HUDEP-2 (cell line): ENCODE data around the gene ARCN1.

Experiments
- DNase-seq, 76 experiments: peaks; one replicate each; lab custom pipeline; 2025; ENCODE audit not compliant: unreplicated experiment in 76 of 76; lab: John Stamatoyannopoulos, UW

ARCN1 gene

DNA sequence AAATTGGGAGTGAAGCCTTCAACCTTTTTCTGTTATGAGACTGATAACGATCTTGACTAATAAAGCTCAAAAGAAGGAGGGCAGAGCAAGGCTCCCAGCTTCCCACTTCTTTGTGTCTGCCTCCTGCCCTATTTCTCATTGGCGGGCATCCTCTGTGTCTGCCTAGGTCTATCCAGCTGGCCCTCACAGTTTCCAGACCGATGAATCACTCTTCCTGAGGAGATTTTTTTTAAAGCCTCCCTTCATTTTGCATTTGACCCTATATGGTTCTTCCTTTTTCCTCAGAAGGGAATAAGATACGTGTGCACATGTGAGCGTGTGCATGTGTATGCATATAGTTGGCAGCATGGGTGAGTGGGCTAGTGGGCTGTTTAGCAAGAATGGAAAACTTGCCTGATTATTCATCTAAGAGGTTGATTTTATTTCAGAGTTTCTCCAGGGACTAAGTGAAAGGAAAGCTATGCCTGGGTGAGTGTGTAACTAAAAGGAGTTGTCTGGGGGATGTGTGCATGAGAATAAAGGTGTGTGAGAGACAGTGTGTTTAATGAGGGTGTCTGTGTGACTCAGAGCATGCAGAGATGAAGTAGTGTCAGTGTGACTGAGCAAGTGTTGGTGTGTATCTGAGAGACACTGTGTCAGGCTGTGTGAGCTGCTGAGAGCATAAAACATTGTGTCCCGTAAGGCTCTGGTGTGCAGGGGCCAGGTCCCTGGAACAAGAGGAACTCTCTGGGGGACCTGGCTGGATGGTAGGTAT is 47.4 kb downstream of the ARCN1 start:
- DNase-seq, result no peak

DNA sequence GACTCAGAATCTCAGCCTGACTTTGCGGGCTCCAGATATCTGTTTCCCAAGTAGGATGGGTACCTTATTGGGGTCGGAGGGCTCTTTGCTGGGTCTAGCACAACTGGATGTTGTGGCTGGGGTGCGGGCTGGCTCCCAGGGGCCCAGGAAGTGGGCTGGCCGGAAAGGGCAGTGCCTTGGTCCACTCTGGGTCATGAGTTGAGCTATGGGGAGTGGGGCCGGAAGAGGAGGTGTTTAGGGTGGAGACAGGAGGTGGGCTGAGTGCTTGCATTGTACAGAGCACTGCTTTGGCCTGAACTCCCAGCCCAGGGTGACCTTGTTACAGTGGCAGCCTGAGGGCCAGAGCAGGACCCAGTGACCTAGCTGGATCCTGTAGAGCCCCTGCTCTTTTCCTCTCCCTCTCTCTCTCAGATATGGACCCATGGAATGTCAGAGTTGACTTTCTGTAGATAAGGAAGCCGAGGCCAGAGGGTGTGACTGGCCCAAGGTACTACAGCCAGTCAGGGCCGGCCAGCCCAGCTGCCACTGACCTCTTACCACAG is 48.4 kb downstream of the ARCN1 start:
- DNase-seq, result no peak

DNA sequence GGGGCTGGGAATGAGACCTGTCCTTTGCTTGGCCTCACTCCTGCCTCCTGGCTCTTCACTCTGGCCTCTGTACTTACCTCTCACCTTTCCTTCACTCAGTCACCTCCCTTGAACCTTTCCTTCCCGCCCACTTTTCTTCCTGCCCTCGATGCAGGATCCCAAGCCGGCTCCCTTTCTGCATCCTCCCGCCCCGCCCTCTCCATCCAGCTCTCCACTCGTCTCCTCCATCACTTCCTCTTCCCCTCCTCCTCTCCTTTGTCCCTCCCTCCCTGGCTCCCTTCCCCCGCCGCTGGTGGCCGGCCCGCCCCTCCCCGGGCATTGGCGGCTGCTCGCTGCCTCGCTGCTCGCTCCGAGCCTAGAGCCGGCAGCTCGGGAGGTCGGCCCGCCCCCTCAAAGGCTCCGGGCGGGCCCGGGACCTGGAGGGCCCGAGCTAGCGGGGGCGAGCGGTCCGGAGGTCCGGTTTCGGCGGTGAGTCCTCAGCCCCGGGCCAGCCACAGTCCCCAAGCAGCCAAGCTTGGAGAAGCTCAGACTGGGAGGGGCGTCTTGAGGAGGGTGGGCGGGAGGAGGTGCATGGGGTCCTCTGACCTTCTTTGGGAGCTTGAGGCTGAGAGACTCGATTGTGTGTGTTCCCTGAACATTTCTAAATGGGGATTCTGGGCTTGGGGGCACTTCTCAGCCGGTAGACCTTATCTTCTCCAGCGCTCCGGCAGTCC is 49.0 kb downstream of the ARCN1 start:
- peak in 38 of 76 experiments; percentile 7 to 65 (median 42) for DNase-seq

DNA sequence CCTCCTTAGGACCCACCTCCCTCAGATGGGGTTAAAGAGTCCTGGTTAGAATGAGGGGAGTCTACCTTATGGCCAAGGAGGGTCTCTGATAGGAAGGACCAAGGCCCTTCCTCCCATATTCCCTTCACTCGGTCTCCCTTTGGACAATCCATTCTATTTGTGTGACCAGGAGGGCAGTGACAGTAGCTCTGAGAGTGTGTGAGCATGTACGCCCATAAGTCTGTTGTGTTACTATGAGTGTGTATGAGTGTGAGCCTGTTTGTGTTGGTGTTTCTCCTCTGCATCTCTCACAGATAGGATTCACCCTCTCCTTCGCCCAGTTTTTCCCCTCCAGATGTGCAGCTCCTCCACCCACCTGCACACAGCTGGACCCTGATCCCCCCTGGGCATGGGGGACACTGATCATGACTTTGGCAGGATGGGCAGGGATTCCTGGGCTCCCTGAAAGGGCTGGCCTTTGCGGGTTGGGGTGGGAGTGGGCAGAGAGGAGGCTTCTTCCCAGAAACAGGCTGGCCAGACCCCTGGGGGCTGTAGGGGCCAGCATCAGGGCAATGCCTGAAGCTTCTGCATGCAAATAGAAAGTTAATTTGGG is 49.7 kb downstream of the ARCN1 start:
- no peak for DNase-seq

DNA sequence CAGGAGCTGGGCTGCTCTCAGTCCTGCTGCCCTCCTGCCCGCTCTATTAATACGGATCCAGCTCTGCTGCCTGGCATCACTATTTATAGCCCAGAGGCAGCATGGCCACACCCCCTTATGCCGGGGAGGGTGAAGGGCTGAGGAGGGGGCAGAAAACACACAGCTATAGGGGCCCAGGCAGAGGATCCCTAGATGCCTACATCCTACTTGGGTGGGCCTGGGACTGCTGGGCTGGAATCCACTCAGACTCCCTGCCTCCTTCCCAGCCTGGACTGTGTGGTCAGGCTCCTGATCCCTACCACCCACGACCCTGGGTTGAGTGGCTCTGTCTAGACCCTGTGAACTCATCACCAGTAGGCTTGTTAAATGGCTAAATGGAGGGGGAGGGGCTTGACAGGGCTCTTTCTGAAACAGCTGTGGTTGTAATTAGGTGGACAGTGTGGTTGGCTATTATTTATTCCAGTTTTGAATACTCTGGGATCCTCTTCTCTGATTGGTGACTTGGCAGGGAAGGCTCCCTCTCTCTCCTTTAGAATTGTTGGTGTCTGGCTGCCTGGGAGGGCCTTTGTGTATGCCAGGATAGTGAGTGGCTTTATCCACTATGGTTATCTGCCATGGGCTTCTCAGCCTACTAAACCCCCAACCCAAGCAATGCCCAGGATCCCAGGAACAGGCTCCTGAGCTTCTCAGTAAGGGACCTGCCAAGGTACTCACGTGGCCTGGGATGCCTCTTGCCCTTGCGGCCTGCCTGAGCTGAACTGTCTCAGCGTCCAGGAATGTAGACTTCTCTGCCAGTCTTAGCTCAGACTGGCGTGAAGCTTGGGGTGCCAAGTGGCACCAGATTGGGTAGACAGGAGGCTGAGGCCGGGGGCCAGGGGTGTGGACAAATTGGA is 50.4 kb downstream of the ARCN1 start:
- no peak for DNase-seq

DNA sequence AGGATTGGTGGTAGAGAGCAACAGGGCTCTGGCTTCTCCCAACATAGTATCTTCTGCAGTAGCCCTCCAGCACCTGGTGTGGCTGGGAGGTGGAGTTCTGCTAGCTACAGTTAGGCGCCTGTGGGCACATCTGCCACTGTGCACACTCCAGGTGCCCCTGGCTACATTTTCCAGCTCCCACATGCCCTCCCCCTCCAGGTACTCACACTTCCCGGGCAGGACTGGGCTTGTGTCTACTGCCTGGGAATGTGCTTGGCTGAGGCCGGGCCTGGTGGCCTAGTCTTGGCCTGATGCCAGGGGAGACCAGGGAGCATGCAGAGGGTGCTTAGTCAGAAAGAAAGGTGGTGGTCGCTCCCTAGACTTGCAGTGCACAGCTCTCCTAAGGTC is 51.1 kb downstream of the ARCN1 start:
- no peak for DNase-seq

DNA sequence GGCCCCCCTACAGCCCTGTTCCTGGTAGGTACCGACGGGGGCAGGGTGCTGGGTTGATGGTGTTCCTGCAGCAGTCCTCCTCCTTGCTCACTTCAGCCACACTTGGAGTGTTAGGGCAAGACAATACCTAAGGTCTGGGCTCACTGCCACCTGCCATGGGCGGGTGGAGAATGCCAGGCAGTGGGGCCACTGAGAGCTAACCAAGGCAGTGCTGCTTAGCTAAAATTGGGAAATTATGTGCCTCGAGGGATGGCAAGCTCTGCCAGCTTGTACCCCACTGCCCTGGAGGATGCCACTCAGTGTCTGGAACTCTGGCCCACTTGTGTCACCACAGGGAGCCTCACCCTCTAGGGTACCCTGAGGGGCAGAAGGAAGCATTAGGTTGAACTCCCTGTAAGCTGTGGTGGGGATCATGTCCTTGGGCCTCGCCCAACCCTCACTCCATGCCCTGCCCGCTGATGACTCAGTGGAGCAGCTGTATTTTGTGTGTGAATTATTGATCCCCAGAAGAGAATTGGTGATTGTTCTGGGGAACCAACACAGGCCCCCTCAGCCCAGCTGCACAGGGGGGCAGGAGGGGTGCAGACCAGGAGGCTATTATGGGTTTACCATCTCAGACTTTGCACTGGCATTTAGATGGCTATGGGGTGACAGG is 53.0 kb downstream of the ARCN1 start:
- DNase-seq, result peak in 1 of 76 experiments; percentile 18

DNA sequence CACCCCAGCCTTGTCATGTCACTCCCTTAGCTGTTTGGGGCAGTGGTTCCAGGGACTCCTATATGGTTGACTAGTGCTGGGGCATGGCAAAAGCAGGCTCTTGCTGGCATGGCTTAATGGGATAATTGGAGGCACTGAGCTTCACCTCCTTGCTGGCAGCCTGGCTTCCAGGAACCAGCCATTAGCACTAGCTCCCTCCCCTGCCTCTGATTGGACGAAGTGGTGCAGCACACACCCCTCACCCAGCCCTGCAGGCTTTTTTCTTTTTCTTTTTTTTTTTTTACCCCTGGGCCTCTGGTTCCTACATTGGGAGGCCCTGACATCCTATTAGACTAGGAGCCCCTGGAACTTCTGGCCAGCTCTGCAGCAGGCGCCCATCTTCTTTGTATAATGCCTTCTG is 53.8 kb downstream of the ARCN1 start:
- peak in 20 of 76 experiments; percentile 8 to 35 (median 20) for DNase-seq

DNA sequence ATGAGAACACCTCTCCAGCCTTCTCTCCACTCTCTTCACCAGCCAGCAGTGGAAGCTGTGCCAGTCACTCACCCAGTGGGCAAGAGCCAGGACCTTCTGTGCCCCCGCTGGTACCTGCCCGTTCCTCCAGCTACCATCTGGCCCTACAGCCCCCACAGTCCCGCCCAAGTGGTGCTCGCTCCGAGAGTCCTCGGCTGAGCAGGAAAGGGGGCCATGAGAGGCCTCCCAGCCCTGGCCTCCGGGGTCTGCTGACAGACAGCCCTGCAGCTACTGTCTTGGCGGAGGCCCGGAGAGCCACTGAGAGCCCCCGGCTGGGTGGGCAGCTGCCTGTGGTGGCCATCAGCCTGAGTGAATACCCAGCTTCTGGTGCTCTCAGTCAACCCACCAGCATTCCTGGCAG is 55.4 kb downstream of the ARCN1 start:
- DNase-seq, result no peak

DNA sequence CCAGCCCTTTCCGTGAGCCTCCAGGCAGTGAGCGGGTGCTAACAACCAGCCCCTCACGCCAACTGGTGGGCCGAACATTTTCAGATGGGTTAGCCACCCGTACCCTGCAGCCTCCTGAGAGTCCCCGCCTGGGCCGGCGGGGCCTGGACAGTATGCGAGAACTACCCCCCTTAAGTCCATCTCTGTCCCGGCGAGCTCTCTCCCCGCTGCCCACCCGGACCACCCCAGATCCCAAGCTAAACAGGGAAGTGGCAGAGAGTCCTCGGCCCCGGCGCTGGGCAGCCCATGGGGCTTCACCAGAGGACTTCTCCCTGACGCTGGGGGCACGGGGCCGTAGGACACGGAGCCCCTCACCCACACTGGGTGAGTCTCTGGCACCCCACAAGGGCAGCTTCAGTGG is 55.8 kb downstream of the ARCN1 start:
- no peak for DNase-seq

DNA sequence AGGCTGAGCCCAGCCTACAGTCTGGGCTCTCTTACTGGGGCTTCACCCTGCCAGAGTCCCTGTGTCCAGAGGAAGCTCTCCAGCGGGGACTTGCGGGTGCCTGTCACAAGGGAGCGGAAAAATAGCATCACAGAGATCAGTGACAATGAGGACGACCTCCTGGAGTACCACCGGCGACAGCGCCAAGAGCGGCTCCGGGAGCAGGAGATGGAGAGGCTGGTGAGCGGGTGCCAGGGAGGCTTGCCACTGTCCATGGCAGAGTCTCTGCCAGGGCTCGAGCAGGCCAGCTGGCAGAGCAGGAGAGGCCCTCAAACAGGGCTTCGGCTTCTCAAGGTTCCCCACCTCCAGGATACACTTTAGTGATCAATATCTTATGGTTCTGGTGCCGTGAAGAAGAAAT is 56.2 kb downstream of the ARCN1 start:
- no peak for DNase-seq

DNA sequence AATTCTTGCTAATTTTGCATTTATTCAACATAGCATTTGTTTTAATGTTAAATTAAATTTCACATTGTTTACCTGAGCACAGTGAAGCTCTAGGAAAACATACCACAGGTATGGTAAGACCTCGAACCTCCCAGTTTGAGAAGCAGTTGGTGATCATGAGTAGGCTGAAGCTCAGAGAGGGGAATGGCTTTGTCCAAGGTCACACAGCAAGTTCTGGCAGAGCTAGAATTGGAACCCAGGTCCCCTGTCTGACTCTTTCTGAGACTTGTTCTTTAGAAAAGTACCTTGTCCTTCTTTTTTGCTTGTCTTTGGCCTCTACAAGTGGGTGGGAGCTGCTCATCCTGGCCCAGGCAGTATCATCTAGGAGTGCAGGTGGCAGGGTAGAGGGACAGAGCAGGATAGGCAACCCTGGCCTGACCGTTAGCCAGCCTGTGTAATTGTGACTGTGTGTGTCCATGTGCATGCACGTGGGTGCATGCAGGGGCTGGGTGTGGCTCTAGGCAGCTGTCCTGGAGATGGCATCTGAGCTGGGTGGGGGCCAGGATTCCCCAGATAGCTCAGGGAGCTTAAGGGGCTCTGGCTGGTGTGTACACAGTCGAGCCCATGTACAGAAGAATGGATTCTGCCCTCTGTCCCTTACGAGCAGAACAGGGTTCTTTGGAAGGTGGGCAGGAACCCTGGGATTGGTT is 56.8 kb downstream of the ARCN1 start:
- DNase-seq, result peak in 54 of 76 experiments; percentile 12 to 67 (median 44)

DNA sequence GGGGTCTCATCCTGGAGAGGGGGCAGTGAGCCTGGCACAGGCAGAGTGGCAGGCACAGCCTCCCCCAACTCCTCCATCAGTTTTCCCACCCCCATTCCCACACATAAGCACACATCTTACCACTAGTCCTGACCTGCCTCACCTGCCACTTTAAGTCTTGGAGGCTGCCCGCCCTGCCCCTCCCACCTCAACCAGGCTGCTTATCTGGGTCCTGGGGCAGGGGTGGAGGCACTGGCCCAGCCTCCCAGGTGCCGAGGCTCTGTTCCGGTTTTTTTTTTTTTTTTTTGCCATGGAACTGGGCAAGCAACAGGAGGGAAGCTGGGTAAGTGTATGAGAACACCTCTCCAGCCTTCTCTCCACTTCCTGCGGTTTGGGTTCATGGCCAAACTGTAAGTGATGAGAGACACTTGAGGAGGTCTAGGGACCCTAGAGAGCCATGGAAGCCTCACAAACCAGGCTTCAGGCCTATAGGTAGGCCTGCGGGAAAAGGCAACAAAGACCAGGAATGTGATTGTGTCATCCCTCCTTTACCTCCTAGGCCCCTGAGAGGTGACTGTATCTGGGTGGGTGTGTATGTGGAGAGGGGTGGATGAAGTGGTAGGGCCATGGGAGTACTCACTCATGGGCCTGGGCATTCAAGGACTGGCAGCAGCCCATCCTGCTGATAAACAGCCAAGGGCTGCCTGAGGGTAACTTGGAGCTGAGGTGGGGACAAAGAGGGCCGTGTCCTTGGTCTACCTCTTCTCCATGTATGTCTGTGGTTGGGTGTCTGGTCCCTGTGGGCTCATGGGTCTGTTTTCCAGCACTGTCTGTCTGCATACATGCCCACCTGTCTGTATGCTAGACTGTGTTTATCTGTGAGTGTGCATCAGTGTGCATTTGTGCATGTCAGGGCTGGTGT is 57.8 kb downstream of the ARCN1 start:
- DNase-seq, result peak in 24 of 76 experiments; percentile 4 to 47 (median 20)

DNA sequence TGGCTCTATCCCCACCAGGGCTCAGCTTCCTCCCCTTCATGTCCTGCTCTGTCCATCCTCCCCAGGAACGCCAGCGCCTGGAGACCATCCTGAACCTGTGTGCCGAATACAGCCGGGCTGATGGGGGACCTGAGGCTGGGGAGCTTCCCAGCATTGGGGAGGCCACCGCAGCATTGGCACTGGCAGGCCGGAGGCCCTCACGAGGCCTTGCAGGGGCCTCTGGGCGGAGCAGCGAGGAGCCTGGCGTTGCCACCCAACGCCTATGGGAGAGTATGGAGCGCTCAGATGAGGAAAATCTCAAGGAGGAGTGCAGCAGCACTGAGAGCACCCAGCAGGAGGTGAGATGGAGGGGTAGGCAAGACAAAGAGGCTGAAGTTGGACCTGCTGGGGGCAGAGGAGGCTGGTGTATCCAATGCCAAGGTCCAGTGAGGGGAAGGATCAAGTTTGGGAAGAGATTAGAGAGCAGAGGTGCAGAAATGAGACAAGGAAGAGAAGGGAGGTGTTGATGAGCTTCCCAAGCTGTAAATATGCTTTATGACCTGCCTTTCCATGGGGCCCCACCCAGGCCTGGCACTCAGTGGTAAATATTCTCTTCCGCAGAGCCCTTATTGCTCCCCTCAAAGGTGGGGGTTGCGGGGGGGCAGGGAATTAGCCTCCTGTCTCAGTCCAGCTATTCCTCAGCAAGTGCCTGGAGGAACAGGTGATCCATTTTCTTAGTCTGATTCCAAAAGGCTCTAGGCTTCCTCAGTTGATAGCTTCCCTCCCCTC is 59.1 kb downstream of the ARCN1 start:
- DNase-seq, result no peak

DNA sequence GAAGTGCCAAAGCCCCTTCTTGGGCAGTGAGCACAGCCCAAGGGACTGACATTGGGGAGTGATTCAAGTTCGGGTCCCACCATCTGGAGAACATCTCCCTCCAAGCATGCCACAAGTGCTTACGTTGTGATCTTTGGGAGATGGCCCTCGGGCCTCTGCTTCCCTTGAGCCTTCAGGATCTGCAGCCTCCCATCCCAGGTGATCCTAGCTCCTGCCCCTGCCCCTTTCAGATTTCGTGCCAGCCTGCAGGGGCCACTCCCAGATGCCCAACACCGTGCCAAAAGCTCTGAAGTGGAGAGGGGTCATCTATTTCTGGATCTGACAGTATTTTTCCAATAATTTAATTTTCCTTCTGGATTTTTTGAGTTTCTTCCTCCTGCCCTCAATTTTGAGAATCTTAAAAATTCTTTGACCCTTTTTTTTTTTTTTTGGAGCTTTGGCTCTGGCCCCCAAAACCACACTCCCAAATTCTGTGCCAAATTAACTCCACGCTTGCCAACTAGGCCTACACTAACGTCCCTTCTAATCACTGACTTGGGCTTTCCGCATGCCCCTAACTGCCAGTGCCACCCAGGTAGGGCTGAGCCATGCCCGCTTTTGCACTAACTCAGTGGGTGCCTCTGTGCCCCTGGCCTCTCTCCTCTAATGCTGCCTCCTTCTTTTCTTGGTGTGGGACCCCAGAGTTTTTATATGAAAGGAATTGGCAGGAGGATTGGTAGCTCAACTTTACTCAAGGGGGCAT is 60.5 kb downstream of the ARCN1 start:
- no peak for DNase-seq

DNA sequence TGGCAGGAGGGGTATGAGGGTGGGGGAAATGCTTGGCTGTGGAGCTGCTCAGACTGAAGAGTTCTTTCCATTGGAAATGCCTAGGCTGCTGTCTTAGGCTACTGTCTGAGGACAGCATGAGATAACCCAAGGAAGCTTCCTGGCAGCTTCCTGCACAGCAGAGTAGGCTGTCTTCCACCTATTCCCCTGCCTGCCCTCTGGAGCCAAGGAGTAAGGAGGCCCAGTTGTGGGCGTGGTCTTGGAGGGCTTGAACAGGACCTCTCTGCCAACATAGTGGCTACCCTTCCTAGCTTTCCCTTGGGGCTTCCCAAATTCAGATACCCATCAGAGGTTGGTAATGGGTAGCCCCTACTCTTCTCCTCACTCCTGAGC is 61.1 kb downstream of the ARCN1 start:
- no peak for DNase-seq

DNA sequence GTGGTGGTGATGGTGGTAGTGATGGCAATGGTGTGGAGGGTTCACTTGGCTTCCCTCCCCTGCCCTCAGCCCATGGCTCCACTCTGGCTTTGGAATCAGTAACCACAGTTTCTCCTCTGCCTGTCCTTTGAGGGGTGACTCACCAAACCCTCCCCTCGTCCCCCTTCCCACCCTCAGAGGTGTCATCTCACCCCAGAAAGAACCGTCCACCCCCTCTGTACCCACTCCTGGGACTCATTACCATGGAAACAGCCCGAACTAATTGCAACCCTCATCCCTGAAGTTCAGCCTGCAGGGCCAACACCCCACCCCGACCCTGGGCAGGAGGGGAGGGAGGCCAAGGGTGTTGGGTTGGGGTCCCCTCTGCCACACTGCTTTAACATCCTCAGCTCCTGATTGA is 61.8 kb downstream of the ARCN1 start:
- DNase-seq, result no peak
